ENCODE results near the gene CYYR1. TPM values are rescaled to one million over a fixed set of nuclear protein-coding genes. Genes with fewer than 3 reads are reported as not detected.

CYYR1 gene
- total RNA-seq, 1 experiment from 2014 or later: 0.12 TPM

GRCh38 chr21:26461500-26461899 is 111.6 kb downstream of the CYYR1 start:
- ChIA-PET CTCF (no interaction called here), POLR2A (no interaction called here), RAD21 (ENCODE audit: low non-redundant PET in 1 of 2, low total read pairs in 2 of 2, uncharacterized antibody in 2 of 2, unreplicated experiment in 2 of 2) (no interaction called here)
- Histone ChIP-seq H4K20me1 (ENCODE audit: insufficient read depth) (no peaks in the 10 kb centered on the region), H3K9me2 (ENCODE audit: insufficient read depth) (no peaks in the 10 kb centered on the region), H3K36me3 (ENCODE audit: control insufficient read depth in 1 of 2, insufficient read depth in 2 of 2, low read length in 2 of 2) (no peaks in the 10 kb centered on the region), H3K4me1 (ENCODE audit: control insufficient read depth in 1 of 2, insufficient read depth in 2 of 2, low read length in 2 of 2) (no peaks in the 10 kb centered on the region), H3K27ac (ENCODE audit: low read depth, low read length) (no peak overlapping the region), H2AFZ (ENCODE audit: low read depth, low read length, poor library complexity, severe bottlenecking) (no peak overlapping the region), H3K4me3 (replicated peaks in 1 of 2; ENCODE audit: low read depth in 1 of 2, low read length in 2 of 2) (no peak overlapping the region), H3K9ac (ENCODE audit: low read length) (no peak overlapping the region), H3K79me2 (ENCODE audit: insufficient read depth, low read length) (no peaks in the 10 kb centered on the region), H3K9me3 (ENCODE audit: control insufficient read depth in 1 of 2, insufficient read depth in 1 of 2, low read depth in 1 of 2, low read length in 2 of 2) (no peaks in the 10 kb centered on the region), H3K27me3 (ENCODE audit: insufficient read depth, low read length) (peaks cover 3% of the 10 kb centered on the region; the same call in 1 of the 2 replicates), H3K4me2 (ENCODE audit: low read length) (no peak overlapping the region)
- intact Hi-C loops (cut with micrococcal nuclease): no loop called here
- ATAC-seq: no peak
- BruUV-seq (replicated peaks): no TSS peak
- no peak for TF ChIP-seq ZBTB33 (IDR thresholded peaks at IDR 0.05; ENCODE audit: extremely low read depth, insufficient replicate concordance, low read length)
- no peak for TF ChIP-seq POLR2A (IDR thresholded peaks at IDR 0.05; ENCODE audit: borderline replicate concordance, extremely low read depth, insufficient read depth, insufficient read length)
- TF ChIP-seq TCF7L2 (IDR thresholded peaks at IDR 0.05; ENCODE audit: borderline replicate concordance, extremely low read depth, insufficient read depth, insufficient read length): no peak
- no peak for TF ChIP-seq POLR2AphosphoS5 (IDR thresholded peaks at IDR 0.05; ENCODE audit: low read depth, low read length)
- no peak for TF ChIP-seq EZH2phosphoT487 (IDR thresholded peaks at IDR 0.05; ENCODE audit: borderline replicate concordance)
- no peak for TF ChIP-seq ATF3 (IDR thresholded peaks at IDR 0.05)
- no peak for TF ChIP-seq MAX (IDR thresholded peaks at IDR 0.05)
- no peak for TF ChIP-seq SP1 (IDR thresholded peaks at IDR 0.05; ENCODE audit: low read depth)
- TF ChIP-seq YY1 (IDR thresholded peaks at IDR 0.05; ENCODE audit: extremely low read depth, insufficient replicate concordance, low read depth, low read length): no peak
- TF ChIP-seq SIN3A (IDR thresholded peaks at IDR 0.05; ENCODE audit: low read depth): no peak
- no peak for TF ChIP-seq JUND (IDR thresholded peaks at IDR 0.05)
- no peak for TF ChIP-seq EZH2 (IDR thresholded peaks at IDR 0.05)
- no peak for TF ChIP-seq CEBPB (IDR thresholded peaks at IDR 0.05; ENCODE audit: low read depth)
- TF ChIP-seq REST (IDR thresholded peaks at IDR 0.05; ENCODE audit: low read depth): no peak
- TF ChIP-seq EGR1 (IDR thresholded peaks at IDR 0.05; ENCODE audit: low read depth): no peak
- no peak for TF ChIP-seq SRF (IDR thresholded peaks at IDR 0.05; ENCODE audit: low read depth)
- no peak for TF ChIP-seq RAD21 (IDR thresholded peaks at IDR 0.05; ENCODE audit: low read depth)
- no peak for TF ChIP-seq ZNF274 (IDR thresholded peaks at IDR 0.05; ENCODE audit: low read depth, low read length)
- no peak for DNase-seq (ENCODE audit: low read depth, low spot score)
